ENCODE data around the gene ZNF516.

ZNF516 gene

DNA sequence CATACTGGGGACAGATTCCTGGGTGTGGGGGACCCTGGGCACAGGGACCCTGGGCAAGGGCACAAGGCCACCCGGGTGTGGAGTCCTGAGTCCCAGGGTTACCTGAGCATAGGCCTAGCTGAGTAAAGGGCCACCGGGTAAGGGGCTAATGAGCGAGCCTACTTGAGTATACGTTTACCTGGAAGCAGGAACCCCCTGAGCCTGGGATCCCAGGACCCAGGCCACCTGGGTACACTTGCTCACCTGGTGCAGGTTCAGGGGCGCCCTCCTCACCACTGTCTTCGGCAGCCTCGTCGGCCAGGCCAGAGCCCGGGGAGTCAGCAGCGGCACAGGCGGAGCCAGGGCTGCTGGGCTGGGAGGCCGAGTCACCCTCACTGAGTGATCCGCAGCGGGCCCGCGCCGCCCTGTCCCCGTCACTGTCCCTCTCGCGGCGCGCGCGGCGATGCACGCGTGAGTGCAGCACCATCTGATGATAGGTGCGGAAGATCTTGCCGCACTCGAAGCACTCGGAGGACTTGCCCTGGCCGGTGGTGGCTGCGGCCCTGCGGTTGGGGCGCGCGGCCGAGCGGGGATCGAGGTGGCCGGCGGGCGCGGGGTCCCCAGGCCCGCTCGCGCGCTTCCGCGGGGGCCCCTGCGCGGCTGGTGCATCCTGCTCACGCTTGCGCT is 53.9 kb downstream of the ZNF516 start:
- no peak for DNase-seq

GRCh38 chr18:76437910-76438309 is 57.1 kb downstream of the ZNF516 start:
- no peak for DNase-seq

DNA sequence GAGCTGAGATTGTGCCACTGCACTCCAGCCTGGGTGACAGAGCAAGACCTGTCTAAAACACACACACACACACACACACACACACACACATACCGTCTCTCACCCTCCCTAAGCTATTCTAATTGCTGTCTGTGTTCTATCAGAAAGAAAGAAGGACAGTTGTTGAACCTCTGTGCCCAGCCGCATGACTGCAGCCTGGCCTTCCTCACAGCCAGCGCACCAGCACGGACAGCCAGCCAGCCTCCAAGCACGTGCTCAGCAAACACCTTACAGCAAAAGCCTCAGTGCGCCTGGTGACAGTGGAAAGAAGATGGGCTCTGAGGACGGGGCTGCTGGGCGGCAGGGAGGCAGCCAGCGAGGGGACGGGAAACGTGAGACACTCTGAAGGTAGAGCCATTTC is 58.0 kb downstream of the ZNF516 start:
- no peak for DNase-seq

DNA sequence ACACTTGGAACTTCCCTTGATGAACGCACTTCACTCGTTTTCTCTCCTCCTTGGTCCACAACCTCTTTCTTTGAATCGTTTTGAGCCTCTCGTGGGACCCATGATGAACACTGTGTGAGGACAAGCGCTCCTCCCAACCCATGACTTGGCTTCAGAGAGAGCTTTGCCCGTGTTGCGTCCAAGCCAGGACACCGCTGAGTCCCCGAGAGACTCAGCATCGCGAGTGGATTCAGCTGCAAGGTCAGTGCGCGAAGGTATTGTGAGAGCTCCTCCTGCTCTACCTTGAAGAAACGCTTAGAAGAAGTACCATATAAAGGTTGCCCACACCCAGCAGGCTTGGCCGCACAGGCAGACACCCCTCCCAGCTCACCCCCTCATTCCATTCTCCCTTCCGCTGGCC is 58.7 kb downstream of the ZNF516 start:
- DNase-seq = no peak

- DNase-seq = no peak
Observed at GRCh38 chr18:76435316-76435989, 59.6 kb downstream of the ZNF516 start.

DNA sequence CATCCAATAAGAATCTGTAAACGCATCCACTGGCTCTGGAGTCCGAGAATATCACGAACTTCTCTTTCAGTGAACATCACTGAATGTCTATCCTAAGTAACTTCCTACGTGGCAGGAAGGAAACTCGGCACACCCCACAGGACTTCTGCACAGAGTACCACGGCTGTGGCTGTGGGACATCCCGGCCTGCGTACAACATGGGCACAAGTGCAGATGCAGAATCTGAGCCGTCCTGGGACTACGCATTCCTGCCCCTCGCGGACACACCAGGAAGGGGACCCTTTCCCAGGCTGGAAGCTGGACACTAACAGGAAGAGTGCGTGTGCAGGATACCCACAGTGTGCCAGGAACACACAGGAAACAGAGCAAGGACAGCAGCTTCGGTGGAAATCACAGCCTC is 60.6 kb downstream of the ZNF516 start:
- no peak for DNase-seq

GRCh38 chr18:76433788-76434187 is 61.3 kb downstream of the ZNF516 start:
- DNase-seq = no peak

DNA sequence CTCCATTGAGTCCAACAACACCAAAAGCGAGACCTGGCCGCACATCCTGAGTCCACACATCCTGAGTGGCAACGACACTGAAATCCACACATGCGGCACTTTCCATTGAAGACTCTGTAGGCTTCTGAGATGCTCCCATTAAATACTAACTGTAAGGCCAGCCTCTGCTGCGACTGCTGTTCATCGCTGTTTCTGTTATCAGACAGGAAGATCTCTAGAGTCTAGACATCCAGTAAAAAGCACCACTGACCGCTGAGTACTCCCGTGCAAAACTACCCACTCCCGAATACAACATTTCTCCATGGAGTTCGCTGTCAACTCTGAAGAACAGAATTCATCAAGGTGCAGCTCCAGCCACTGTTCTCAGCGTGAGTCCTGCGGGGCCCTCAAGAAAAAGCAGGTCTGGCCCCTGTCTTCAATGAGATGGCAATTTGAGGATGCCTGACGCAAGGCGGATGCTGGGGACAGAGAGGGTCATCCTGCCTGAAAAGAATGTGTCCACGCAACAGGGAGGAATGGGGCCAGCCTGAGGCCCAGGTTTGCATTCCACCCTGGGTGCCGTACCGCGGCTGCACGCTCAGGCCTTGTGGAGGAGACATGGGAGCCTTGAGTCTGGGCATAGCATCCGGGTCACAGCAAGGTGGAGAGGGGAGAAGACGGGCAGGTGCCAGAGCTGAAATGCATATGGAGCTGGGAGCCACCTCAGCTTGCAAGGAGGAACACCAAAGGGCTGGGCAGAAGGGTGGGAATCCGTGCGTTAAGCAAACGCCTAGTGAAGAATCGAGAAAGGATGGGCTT is 61.9 kb downstream of the ZNF516 start:
- no peak for DNase-seq

GRCh38 chr18:76432274-76432755 is 62.7 kb downstream of the ZNF516 start:
- no peak for DNase-seq

DNA sequence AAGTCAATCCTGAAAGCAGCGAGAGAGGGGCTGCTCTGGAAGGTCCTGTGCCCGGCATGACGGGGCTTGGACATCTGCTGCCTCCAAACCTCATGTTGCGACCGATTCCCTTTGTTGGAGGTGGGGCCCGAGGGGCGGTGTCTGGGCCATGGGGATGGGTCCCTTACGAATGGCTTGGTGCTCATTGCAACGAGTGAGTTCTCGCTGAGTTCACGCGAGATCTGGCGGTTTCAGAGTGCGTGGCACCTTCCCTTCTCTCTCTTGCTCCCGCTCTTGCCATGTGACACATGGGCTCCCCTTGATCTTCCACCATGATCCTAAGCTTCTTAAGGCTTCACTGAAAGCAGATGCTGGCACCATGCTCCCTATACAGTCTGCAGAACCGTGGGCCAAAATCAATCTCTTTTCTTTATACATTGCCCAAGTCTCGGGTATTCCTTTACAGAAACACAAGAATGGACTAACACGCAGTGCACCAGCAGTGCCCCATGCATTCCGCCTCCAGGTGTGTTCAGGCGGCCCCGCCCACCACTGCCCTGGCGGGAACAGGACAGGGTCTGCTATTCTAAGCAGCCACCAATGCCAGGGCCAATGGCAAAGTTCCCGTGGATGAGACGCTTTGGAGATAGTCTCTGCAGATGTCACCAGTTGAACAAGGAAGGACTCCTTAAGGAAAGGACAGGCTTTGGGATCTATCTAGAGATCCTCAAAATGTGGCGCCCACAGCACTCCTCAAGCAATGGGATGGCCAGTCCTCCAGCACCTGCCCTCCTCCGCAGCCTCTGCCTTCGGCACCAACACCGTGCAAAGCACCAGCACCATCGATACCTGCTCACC is 63.4 kb downstream of the ZNF516 start:
- DNase-seq = no peak

DNA sequence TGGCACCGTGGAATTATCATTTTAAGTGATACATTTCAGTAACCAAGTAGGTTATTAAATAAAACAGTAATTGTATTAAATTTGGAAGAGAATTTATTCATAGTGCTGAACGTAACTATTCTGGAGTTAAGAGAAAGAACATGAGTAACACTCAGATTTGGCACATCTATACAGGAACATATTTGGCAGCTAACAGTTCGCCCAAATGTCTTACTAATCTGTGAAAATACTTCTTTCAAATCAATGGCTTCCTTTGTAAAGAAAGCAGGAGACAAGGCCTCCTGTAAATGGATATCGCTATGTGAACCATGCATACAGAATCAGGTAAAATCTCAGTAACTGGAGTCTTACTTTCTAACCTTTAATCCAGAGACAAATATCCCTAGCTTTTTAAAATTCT is 64.4 kb downstream of the ZNF516 start:
- no peak for DNase-seq

- no peak for DNase-seq
Observed at GRCh38 chr18:76429262-76430126, 65.5 kb downstream of the ZNF516 start.

DNA sequence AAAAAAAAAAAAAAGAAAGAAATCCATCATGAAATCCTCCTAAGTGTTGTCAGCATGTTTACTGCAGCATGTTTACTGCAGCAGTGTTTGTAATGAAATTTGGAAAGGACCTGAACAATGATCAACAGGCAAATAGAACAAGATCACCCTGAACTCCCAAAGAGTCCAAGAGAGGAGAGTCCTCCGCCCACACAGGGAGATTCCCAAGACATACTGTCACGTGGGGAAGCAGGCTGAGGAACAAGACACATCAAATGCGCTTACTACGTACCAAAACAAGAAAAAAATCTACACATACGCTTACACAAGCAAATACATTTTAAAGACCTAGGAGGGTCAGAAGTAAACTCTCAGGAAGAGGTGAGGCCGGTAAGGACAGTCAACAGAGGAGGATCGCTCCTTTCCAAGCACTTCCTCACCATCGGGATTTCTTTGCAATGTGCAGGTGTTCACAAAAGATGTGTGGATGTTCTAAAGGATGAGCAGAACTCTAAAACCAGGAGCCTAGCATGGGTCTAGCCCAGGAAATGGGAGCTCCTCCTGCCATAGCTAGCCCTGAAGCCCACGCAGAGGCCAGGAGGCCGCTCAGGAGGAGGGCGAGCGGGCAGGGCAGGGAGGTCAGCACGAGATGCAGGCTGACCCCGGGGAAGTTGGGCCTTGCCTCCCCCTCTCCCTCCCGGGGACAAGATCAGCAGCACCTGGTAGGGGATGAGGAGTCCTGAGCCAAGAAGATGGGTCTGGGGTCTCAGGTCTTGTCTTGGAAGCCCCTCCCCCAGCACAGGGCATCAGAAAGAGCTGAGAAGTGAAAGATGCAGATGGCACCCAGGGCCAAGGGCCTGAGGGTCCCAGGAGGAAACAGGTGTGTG is 66.4 kb downstream of the ZNF516 start:
- no peak for DNase-seq

- no peak for DNase-seq
Observed at GRCh38 chr18:76426737-76427305, 68.2 kb downstream of the ZNF516 start.

GRCh38 chr18:76425146-76426131 is 69.6 kb downstream of the ZNF516 start:
- DNase-seq = no peak

DNA sequence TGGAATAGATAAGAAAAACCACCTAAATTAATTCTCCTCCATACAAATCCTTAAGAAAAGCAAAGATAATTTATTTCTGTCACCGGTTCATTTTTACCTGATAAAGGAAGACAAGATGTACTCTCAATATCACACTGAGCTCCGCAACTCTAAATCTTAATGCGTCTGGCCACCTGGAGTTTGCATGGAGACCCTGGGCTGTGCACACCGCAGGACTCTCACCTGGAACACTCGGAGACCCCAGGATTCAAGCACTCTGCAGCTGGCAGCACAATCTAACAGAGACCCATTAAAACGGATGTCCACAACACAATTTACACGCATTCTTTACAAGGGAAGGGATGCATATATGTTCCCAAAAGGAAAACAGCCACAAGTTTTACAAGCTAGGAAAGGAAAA is 72.2 kb downstream of the ZNF516 start:
- no peak for DNase-seq

GRCh38 chr18:76422121-76422520 is 72.9 kb downstream of the ZNF516 start:
- DNase-seq = no peak

GRCh38 chr18:76421685-76422078 is 73.4 kb downstream of the ZNF516 start:
- DNase-seq = no peak

Data from activated effector memory CD4-positive, alpha-beta T cell treated with Interleukin-2 at 50 U/mL for 16 hours (primary cell).